Cardiac fibroblast (primary cell): ENCODE results near the gene DHRS12.

Source experiments
- DNase-seq, 2 donors: peaks; one replicate each; pipeline versions ENCODE4 v3.0.0 to v3.0.0-alpha.2; 2010; ENCODE audit warnings: low read depth in 2 of 2
- H3K4me3 ChIP-seq, 2 donors: replicated peaks in 1 of 2; 1 replicate in 1 of 2; 2 replicates in 1 of 2; pipeline ENCODE4 v1.5.1; 2011; ENCODE audit warnings: low read depth in 2 of 2, low read length in 2 of 2, mild to moderate bottlenecking in 2 of 2, moderate library complexity in 1 of 2
- CTCF ChIP-seq: IDR thresholded peaks from one replicate; pipeline ENCODE4 v1.5.1; 2011; ENCODE audit warnings: low read depth, mild to moderate bottlenecking, low read length, inconsistent platforms

Gene DHRS12

GRCh38 chr13:51804295-51805172 lies 571 bp upstream of the DHRS12 start:
- peak overlapping the region; percentile 76 to 84 for H3K4me3 ChIP-seq
- TF ChIP-seq CTCF: no peak
- DNase-seq: no peak

GRCh38 chr13:51802631-51803418 lies 1.1 kb downstream of the DHRS12 start:
- TF ChIP-seq CTCF: no peak
- H3K4me3 ChIP-seq: peak overlapping the region; percentile 76 to 84
- DNase-seq: no peak

GRCh38 chr13:51801631-51802099 lies 2.3 kb downstream of the DHRS12 start:
- no peak for TF ChIP-seq CTCF
- DNase-seq: peak in 1 of 2 donors; percentile 38
- no peak overlapping the region for H3K4me3 ChIP-seq

GRCh38 chr13:51800486-51800885 lies 3.5 kb downstream of the DHRS12 start:
- no peak for DNase-seq
- H3K4me3 ChIP-seq: no peak overlapping the region
- TF ChIP-seq CTCF: no peak

GRCh38 chr13:51799261-51799660 lies 4.7 kb downstream of the DHRS12 start:
- no peak for DNase-seq
- no peak overlapping the region for H3K4me3 ChIP-seq
- no peak for TF ChIP-seq CTCF

GRCh38 chr13:51797664-51798488 lies 6.1 kb downstream of the DHRS12 start:
- peak; percentile 71 to 72 for DNase-seq
- no peak overlapping the region for H3K4me3 ChIP-seq
- peak; percentile 30 for TF ChIP-seq CTCF
